GM23338 (cell line): Measurements from ENCODE around the gene NPC2. TPM values are rescaled to one million over a fixed set of nuclear protein-coding genes. Genes with fewer than 3 reads are reported as not detected.
"Not testable (repeated sequence)": the region's sequence is repeated elsewhere in the genome, so short reads cannot be mapped to it uniquely, and the experiment has no call there.

ENCODE experiments used
- ATAC-seq: fragments of 200-7000 bp; cut with Tn5 transposase; 3 replicates; pipeline ENCODE4 v1.9.1; 2020
- DNase-seq: peaks from one replicate; pipeline ENCODE4 v3.0.0-alpha.2; 2015; ENCODE audit warnings: low spot score
- H2AFZ ChIP-seq: fragments of 200-600 bp; sonication (generic); 2 replicates; pipeline ENCODE4 v1.8.0; 2016; ENCODE audit warnings: antibody characterized with exemption, mild to moderate bottlenecking, moderate library complexity
- H3F3A ChIP-seq: fragments of 200-600 bp; sonication (generic); replicated peaks from 2 replicates; pipeline ENCODE4 v1.8.0; 2017; ENCODE audit warnings: antibody characterized with exemption, mixed run types, low read depth
- H3K27ac ChIP-seq: fragments of 200-600 bp; sonication (generic); 2 replicates; pipeline ENCODE4 v1.6.1; 2016; ENCODE audit warnings: low read depth
- H3K27me3 ChIP-seq: fragments of 200-600 bp; sonication (generic); 2 replicates; pipeline ENCODE4 v1.8.0; 2016; ENCODE audit warnings: mild to moderate bottlenecking, mixed run types, moderate library complexity; ENCODE audit not compliant: insufficient read depth
- H3K36me3 ChIP-seq: fragments of 200-600 bp; sonication (generic); 2 replicates; pipeline ENCODE4 v1.8.0; 2016; ENCODE audit warnings: mild to moderate bottlenecking; ENCODE audit not compliant: insufficient read depth
- H3K4me1 ChIP-seq: fragments of 200-600 bp; sonication (generic); 2 replicates; pipeline ENCODE4 v1.8.0; 2016; ENCODE audit warnings: mild to moderate bottlenecking, moderate library complexity; ENCODE audit not compliant: insufficient read depth
- H3K4me2 ChIP-seq: fragments of 200-600 bp; sonication (generic); 2 replicates; pipeline ENCODE4 v1.7.1; 2017; ENCODE audit warnings: mixed run types
- H3K4me3 ChIP-seq: fragments of 200-600 bp; sonication (generic); 2 replicates; pipeline ENCODE4 v1.6.1; 2016; ENCODE audit warnings: mixed run types
- H3K79me2 ChIP-seq: fragments of 200-600 bp; sonication (generic); replicated peaks from 2 replicates; pipeline ENCODE4 v1.8.0; 2017; ENCODE audit warnings: mild to moderate bottlenecking; ENCODE audit not compliant: insufficient read depth
- H3K9me2 ChIP-seq: fragments of 200-600 bp; sonication (generic); 2 replicates; pipeline ENCODE4 v1.8.0; 2017; ENCODE audit not compliant: insufficient read depth
- H4K20me1 ChIP-seq: fragments of 200-600 bp; sonication (generic); replicated peaks from 2 replicates; pipeline ENCODE4 v1.8.0; 2017; ENCODE audit warnings: mild to moderate bottlenecking; ENCODE audit not compliant: insufficient read depth
- H3K27ac Mint-ChIP-seq: 2 replicates; pipeline ENCODE4 v1.8.0; 2020; ENCODE audit warnings: inconsistent platforms, mild to moderate bottlenecking, moderate library complexity, mixed read lengths
- H3K27me3 Mint-ChIP-seq: 3 replicates; pipeline ENCODE4 v1.8.0; 2022; ENCODE audit warnings: low read depth, mild to moderate bottlenecking, moderate library complexity, mixed read lengths, inconsistent platforms; ENCODE audit not compliant: insufficient read depth, poor library complexity
- H3K36me3 Mint-ChIP-seq: 3 replicates; pipeline ENCODE4 v1.8.0; 2021; ENCODE audit warnings: low read depth, mild to moderate bottlenecking, inconsistent platforms, moderate library complexity, mixed read lengths
- H3K4me1 Mint-ChIP-seq: 3 replicates; pipeline ENCODE4 v1.8.0; 2020; ENCODE audit warnings: mild to moderate bottlenecking, inconsistent platforms, mixed read lengths
- H3K4me3 Mint-ChIP-seq: 3 replicates; pipeline ENCODE4 v1.8.0; 2021; ENCODE audit warnings: moderate library complexity, mild to moderate bottlenecking, inconsistent platforms, mixed read lengths
- H3K9me3 Mint-ChIP-seq: 3 replicates; pipeline ENCODE4 v1.8.0; 2020; ENCODE audit warnings: moderate library complexity, mild to moderate bottlenecking, inconsistent platforms, mixed read lengths
- EZH2 ChIP-seq: fragments of 200-600 bp; sonication (generic); IDR thresholded peaks from one replicate; pipeline ENCODE4 v1.8.0; 2017; ENCODE audit warnings: antibody characterized with exemption, mild to moderate bottlenecking, low read depth; ENCODE audit not compliant: unreplicated experiment
- JUNB ChIP-seq: IDR thresholded peaks from one replicate; pipeline ENCODE4 v1.6.1; 2016; ENCODE audit warnings: antibody characterized with exemption; ENCODE audit not compliant: unreplicated experiment
- POLR2AphosphoS5 ChIP-seq: IDR thresholded peaks from 2 replicates; pipeline ENCODE4 v1.6.1; 2016; ENCODE audit warnings: antibody characterized with exemption, low read depth
- ZNF331 ChIP-seq: fragments of 250-450 bp; sonication (Bioruptor Pico); IDR thresholded peaks from 2 replicates; pipeline ENCODE4 v1.5.0; 2020; ENCODE audit warnings: low read depth, mild to moderate bottlenecking, moderate library complexity
- polyA plus RNA-seq: library from polyadenylated mRNA; unstranded; fragments of >200 nt; fragmentation: Nextera tagmentation; extraction: Ambion mirVana; gene quantifications from 2 replicates; pipeline ENCODE4 v1.2.1, GENCODE V29; 2016
- total RNA-seq: library from RNA; depleted of rRNA; stranded (reverse); fragments of >200 nt; shearing (Covaris generic); gene quantifications from 2 replicates; pipeline ENCODE4 v1.2.3, GENCODE V29; 2014
- TF ChIP-seq, protein P1 (sequence below): IDR thresholded peaks from one replicate; pipeline ENCODE4 v1.6.1; 2018; ENCODE audit warnings: antibody characterized with exemption; ENCODE audit not compliant: unreplicated experiment
- TF ChIP-seq, protein P2 (sequence below), 2 experiments: fragments of 200-600 bp in 1 of 2; sonication (generic) in 1 of 2; conservative IDR thresholded peaks; 2 replicates each; pipeline versions ENCODE4 v1.5.1 to v1.6.1; 2016 to 2017; ENCODE audit warnings: antibody characterized with exemption in 2 of 2, low read depth in 2 of 2, mild to moderate bottlenecking in 2 of 2, moderate library complexity in 1 of 2

Gene NPC2
- total and polyA plus RNA-seq, 2 experiments from 2014 or later = 287 to 344 TPM

DNA sequence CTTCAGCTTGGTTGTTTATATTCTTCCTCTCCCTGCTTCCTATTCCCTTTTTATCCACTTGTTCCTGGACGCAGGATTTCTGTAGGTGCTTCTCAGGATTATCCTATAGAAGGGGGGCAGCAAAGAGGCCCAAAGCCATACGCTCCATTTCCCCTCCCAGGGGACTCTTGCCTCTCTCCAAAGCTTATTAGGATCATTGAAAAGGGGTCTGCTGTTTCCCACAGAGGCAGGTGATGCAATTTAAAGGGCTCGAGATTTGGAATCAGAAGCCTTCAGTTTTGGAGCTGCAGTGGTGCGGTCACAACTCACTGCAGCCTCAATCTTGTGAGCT, 35.6 kb downstream of the NPC2 start (continued):
- TF ChIP-seq, protein P1, sequence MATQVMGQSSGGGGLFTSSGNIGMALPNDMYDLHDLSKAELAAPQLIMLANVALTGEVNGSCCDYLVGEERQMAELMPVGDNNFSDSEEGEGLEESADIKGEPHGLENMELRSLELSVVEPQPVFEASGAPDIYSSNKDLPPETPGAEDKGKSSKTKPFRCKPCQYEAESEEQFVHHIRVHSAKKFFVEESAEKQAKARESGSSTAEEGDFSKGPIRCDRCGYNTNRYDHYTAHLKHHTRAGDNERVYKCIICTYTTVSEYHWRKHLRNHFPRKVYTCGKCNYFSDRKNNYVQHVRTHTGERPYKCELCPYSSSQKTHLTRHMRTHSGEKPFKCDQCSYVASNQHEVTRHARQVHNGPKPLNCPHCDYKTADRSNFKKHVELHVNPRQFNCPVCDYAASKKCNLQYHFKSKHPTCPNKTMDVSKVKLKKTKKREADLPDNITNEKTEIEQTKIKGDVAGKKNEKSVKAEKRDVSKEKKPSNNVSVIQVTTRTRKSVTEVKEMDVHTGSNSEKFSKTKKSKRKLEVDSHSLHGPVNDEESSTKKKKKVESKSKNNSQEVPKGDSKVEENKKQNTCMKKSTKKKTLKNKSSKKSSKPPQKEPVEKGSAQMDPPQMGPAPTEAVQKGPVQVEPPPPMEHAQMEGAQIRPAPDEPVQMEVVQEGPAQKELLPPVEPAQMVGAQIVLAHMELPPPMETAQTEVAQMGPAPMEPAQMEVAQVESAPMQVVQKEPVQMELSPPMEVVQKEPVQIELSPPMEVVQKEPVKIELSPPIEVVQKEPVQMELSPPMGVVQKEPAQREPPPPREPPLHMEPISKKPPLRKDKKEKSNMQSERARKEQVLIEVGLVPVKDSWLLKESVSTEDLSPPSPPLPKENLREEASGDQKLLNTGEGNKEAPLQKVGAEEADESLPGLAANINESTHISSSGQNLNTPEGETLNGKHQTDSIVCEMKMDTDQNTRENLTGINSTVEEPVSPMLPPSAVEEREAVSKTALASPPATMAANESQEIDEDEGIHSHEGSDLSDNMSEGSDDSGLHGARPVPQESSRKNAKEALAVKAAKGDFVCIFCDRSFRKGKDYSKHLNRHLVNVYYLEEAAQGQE = no peak
- TF ChIP-seq JUNB (no peak), POLR2AphosphoS5 (no peak), EZH2 (no peak), ZNF331 (no peak)
- TF ChIP-seq, protein P2, sequence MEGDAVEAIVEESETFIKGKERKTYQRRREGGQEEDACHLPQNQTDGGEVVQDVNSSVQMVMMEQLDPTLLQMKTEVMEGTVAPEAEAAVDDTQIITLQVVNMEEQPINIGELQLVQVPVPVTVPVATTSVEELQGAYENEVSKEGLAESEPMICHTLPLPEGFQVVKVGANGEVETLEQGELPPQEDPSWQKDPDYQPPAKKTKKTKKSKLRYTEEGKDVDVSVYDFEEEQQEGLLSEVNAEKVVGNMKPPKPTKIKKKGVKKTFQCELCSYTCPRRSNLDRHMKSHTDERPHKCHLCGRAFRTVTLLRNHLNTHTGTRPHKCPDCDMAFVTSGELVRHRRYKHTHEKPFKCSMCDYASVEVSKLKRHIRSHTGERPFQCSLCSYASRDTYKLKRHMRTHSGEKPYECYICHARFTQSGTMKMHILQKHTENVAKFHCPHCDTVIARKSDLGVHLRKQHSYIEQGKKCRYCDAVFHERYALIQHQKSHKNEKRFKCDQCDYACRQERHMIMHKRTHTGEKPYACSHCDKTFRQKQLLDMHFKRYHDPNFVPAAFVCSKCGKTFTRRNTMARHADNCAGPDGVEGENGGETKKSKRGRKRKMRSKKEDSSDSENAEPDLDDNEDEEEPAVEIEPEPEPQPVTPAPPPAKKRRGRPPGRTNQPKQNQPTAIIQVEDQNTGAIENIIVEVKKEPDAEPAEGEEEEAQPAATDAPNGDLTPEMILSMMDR (conservative IDR thresholded peaks at IDR 0.05; ENCODE audit: low read depth in 2 of 2) = no peak

DNA sequence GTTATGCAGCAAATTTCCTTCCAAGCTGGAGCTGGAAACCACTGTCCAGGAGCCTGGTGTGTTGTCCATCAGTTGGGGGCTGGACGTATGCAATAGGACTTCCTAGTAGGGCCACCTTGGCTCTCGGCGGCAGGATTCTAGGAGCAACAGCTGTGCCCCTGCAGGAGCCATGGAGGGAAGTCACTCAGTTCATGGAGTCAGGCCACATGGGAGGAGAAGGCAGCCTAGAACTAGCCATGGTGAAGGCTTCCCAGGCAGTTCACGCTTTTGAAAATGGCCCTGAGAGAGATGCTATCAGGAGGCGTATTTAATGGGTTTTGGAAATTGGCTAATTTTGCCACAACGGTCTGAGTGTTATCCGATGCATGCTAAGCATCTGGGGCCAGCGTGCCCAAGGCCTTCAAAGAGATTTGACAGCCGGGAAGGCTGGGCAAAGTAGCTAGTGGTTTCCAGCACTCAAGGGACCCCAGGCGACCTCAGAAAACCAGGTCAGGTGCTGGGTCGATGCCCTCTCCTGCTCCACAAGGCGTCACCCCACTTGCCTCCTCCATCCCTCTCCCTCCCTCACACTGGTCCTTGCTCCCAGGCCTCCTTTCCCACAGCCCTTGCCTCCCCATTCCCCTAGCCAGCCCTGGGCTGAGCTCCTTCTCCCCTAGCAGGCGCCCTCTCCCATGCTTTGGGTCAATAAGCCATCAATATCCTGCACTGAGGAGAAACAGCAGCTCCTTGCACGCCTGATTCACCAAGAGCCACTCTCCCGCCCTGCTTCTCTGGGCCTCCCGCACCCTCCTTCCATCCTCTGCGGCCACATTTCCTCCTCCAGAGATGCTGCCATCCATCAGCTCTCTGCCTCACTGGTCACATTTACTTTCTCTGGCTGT, 36.2 kb downstream of the NPC2 start:
- H3K4me2 ChIP-seq = no peak overlapping the region
- no peak overlapping the region for H3K4me3 ChIP-seq
- H4K20me1 ChIP-seq = no peaks in the 10 kb centered on the region
- H3K9me3 Mint-ChIP-seq = peaks cover 27% of the 10 kb centered on the region
- H3K4me1 Mint-ChIP-seq = peaks cover 12% of the 10 kb centered on the region; the same call in 2 of the 3 replicates
- no peak overlapping the region for H3K4me3 Mint-ChIP-seq
- peaks cover 6% of the 10 kb centered on the region; the same call in 1 of the 2 replicates for H3K4me1 ChIP-seq
- no peak for DNase-seq
- no peaks in the 10 kb centered on the region for H3K79me2 ChIP-seq
- no peak overlapping the region for H3K27ac ChIP-seq
- no peaks in the 10 kb centered on the region for H3F3A ChIP-seq
- peak; percentile 26 for ATAC-seq
- no peak overlapping the region for H3K27ac Mint-ChIP-seq
- no peaks in the 10 kb centered on the region for H3K27me3 ChIP-seq
- TF ChIP-seq, protein P2 (conservative IDR thresholded peaks at IDR 0.05; ENCODE audit: low read depth in 2 of 2) = peak in 1 of 2 experiments; percentile 27; a peak in 2 of 4 replicates
- TF ChIP-seq, protein P1 = no peak
- no peaks in the 10 kb centered on the region for H3K9me2 ChIP-seq
- no peaks in the 10 kb centered on the region for H3K36me3 ChIP-seq
- no peak overlapping the region for H2AFZ ChIP-seq
- H3K27me3 Mint-ChIP-seq = peaks cover 5% of the 10 kb centered on the region
- H3K36me3 Mint-ChIP-seq = peaks cover 7% of the 10 kb centered on the region

DNA sequence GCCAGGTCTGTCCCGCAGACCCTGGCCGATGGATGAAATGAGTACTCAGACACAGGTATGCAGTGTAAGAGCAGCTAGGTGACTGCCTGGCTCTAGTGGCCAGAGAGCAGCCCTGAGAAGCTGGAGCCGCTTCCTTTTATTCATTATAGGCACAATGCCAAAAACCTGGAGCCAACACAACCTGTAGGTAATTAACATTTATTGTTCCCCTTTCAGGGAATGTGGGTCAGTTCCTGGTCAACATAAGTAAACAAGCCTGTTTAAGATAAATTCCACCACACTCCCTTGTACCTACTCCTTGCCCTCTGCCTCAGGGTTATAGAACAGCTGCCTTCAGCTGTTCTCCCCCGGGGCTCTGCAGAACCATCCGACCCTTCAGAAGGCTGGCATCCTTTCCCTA, 38.7 kb downstream of the NPC2 start:
- H3K27me3 Mint-ChIP-seq, DNase-seq, H3F3A ChIP-seq, H3K4me1 ChIP-seq, H3K36me3 ChIP-seq, H3K27me3 ChIP-seq, H3K79me2 ChIP-seq, H3K27ac Mint-ChIP-seq, H3K4me3 Mint-ChIP-seq, ATAC-seq, H3K9me2 ChIP-seq, H3K4me1 Mint-ChIP-seq, H3K4me2 ChIP-seq, H3K27ac ChIP-seq, H3K36me3 Mint-ChIP-seq, H4K20me1 ChIP-seq, H2AFZ ChIP-seq, H3K4me3 ChIP-seq: not testable (repeated sequence)
- H3K9me3 Mint-ChIP-seq = peaks cover 27% of the 10 kb centered on the region
